Immature natural killer cell (primary cell): Measurements from ENCODE around the gene CELF4. TPM values are rescaled to one million over a fixed set of nuclear protein-coding genes. Genes with fewer than 3 reads are reported as not detected.

Source experiments
- DNase-seq, 3 donors: peaks; one replicate each; pipeline ENCODE4 v3.0.0; 2022; ENCODE audit warnings: mixed read lengths in 1 of 3
- H3K27ac Mint-ChIP-seq, 6 donors: one replicate each; pipeline ENCODE4 v1.8.0; 2020; ENCODE audit warnings: mixed read lengths in 6 of 6, mild to moderate bottlenecking in 5 of 6, inconsistent platforms in 4 of 6, moderate library complexity in 3 of 6
- H3K27me3 Mint-ChIP-seq, 3 donors: one replicate each; pipeline ENCODE4 v1.8.0; 2020 to 2021; ENCODE audit warnings: low read depth in 3 of 3, mild to moderate bottlenecking in 3 of 3, mixed read lengths in 3 of 3, moderate library complexity in 3 of 3, inconsistent platforms in 1 of 3
- H3K36me3 Mint-ChIP-seq, 3 donors: one replicate each; pipeline ENCODE4 v1.8.0; 2020; ENCODE audit warnings: mixed read lengths in 3 of 3, inconsistent platforms in 2 of 3, mild to moderate bottlenecking in 2 of 3
- H3K4me1 Mint-ChIP-seq, 2 donors: one replicate each; pipeline ENCODE4 v1.8.0; 2020; ENCODE audit warnings: inconsistent platforms in 2 of 2, mild to moderate bottlenecking in 2 of 2, mixed read lengths in 2 of 2, moderate library complexity in 1 of 2
- H3K4me3 Mint-ChIP-seq, 5 donors: one replicate each; pipeline ENCODE4 v1.8.0; 2020; ENCODE audit warnings: mild to moderate bottlenecking in 5 of 5, mixed read lengths in 5 of 5, inconsistent platforms in 3 of 5, moderate library complexity in 3 of 5
- H3K9me3 Mint-ChIP-seq, 6 donors: one replicate each; pipeline ENCODE4 v1.8.0; 2020; ENCODE audit warnings: mild to moderate bottlenecking in 6 of 6, mixed read lengths in 6 of 6, inconsistent platforms in 4 of 6, moderate library complexity in 3 of 6
- polyA plus RNA-seq, 3 donors: library from polyadenylated mRNA; unstranded; fragments of 300-500 nt; fragmentation: Illumina TruSeq; gene quantifications; one replicate each; pipeline ENCODE4 v1.2.3, GENCODE V29; 2021

CELF4 gene
- polyA plus RNA-seq, 3 donors from 2014 or later = 0.07 to 0.13 TPM; not detected in 1

GRCh38 chr18:37400802-37401201 lies 164.8 kb downstream of the CELF4 start:
- DNase-seq = no peak
- peaks cover 6 to 15% of the 10 kb centered on the region in 2 donors for H3K4me1 Mint-ChIP-seq
- H3K9me3 Mint-ChIP-seq = no peaks in the 10 kb centered on the region
- no peaks in the 10 kb centered on the region for H3K36me3 Mint-ChIP-seq
- H3K27me3 Mint-ChIP-seq = peaks cover 0 to 2% (median 0%) of the 10 kb centered on the region in 3 donors
- H3K4me3 Mint-ChIP-seq = no peak overlapping the region
- H3K27ac Mint-ChIP-seq = no peak overlapping the region

DNA sequence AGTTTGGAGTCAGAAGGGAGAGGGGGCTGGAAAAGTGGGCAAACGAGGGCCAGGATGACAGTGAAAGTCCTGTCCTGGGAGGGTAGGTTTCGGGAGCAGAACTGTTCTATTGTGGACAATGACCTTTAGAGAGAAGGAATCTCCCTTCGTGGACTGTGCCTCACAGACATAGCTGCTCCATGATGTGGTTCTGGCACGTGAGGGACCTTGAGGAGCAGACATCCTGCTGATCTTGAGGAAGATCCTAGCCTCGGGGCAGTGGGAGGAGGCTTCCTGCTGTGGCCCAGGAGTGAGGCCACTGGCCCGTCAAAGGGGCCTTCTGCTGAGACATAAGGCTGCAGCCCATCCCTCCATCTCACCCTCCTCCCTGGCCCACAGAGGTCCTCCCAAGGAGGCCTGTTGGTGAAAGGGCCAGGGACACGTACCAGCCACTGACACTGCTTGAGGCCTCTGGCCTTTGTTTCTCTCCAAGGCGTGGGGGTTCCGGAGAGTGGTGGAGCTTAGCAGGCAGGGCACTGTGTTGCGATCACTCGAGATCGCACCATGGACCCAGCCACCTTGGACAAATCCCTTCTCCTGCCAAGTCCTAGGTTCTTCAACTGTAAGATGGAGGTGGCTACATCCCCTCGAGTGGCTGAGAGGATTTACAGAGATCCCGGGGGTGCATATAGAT lies 167.2 kb downstream of the CELF4 start:
- H3K4me3 Mint-ChIP-seq = no peak overlapping the region
- H3K27me3 Mint-ChIP-seq = peaks cover 0 to 3% (median 2%) of the 10 kb centered on the region in 3 donors
- no peaks in the 10 kb centered on the region for H3K36me3 Mint-ChIP-seq
- H3K27ac Mint-ChIP-seq = no peak overlapping the region
- H3K9me3 Mint-ChIP-seq = no peaks in the 10 kb centered on the region
- H3K4me1 Mint-ChIP-seq = peaks cover 11 to 15% of the 10 kb centered on the region in 2 donors
- no peak for DNase-seq

GRCh38 chr18:37397814-37398213 lies 167.8 kb downstream of the CELF4 start:
- Mint-ChIP-seq H3K4me1 (peaks cover 16 to 19% of the 10 kb centered on the region in 2 donors), H3K36me3 (no peaks in the 10 kb centered on the region), H3K27me3 (peaks cover 0 to 5% (median 2%) of the 10 kb centered on the region in 3 donors), H3K4me3 (no peak overlapping the region), H3K27ac (no peak overlapping the region), H3K9me3 (no peaks in the 10 kb centered on the region)
- DNase-seq = no peak

GRCh38 chr18:37396971-37397720 lies 168.5 kb downstream of the CELF4 start:
- H3K4me1 Mint-ChIP-seq = peaks cover 19 to 22% of the 10 kb centered on the region in 2 donors

GRCh38 chr18:37395631-37396030 lies 170.0 kb downstream of the CELF4 start:
- Mint-ChIP-seq H3K27me3 (peaks cover 0 to 10% (median 2%) of the 10 kb centered on the region in 3 donors), H3K4me3 (peak overlapping the region in 3 of 5 donors; percentile 20 to 65 (median 34)), H3K36me3 (no peaks in the 10 kb centered on the region), H3K4me1 (peaks cover 19 to 22% of the 10 kb centered on the region in 2 donors), H3K9me3 (no peaks in the 10 kb centered on the region), H3K27ac (peak overlapping the region in 2 of 6 donors; percentile 2 to 43)
- DNase-seq = no peak

More at GRCh38 chr18:37396971-37397720, 168.5 kb downstream of the CELF4 start:
- Mint-ChIP-seq H3K9me3 (no peaks in the 10 kb centered on the region), H3K36me3 (no peaks in the 10 kb centered on the region), H3K27ac (no peak overlapping the region), H3K27me3 (peaks cover 0 to 10% (median 2%) of the 10 kb centered on the region in 3 donors), H3K4me3 (no peak overlapping the region)
- no peak for DNase-seq

DNA sequence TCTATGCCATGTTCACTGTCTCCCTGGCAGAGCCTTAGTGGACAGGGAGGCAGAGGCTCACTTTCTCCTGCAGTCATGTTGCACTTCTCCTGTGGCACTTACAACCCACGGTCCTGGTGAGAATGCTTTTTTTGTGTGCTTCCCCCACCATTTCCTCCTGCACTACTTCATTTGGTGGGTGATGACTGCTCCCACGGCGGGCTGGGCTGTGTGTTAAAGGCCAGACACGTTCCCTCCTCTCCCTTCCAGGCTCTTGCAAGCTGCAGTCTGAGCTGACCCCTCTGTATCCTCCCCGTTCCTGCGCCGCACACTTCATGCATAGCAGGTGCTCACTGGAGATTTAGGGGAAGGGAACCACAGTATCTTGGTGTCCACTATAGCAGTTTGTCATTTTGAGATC lies 170.5 kb downstream of the CELF4 start:
- Mint-ChIP-seq H3K9me3 (no peaks in the 10 kb centered on the region), H3K27ac (peak overlapping the region in 1 of 6 donors; percentile 4), H3K4me3 (peak overlapping the region; percentile 39 to 65 (median 57)), H3K36me3 (no peaks in the 10 kb centered on the region), H3K4me1 (peaks cover 19 to 22% of the 10 kb centered on the region in 2 donors), H3K27me3 (peaks cover 0 to 10% (median 2%) of the 10 kb centered on the region in 3 donors)
- no peak for DNase-seq

GRCh38 chr18:37394610-37394965 lies 171.0 kb downstream of the CELF4 start:
- H3K27me3 Mint-ChIP-seq = peaks cover 0 to 10% (median under 1%) of the 10 kb centered on the region in 3 donors

GRCh38 chr18:37393945-37394609 lies 171.5 kb downstream of the CELF4 start:
- DNase-seq = peak; percentile 20 to 25 (median 24)
- Mint-ChIP-seq H3K4me1 (peaks cover 19 to 22% of the 10 kb centered on the region in 2 donors), H3K27me3 (peaks cover 0 to 10% (median 1%) of the 10 kb centered on the region in 3 donors)

More at GRCh38 chr18:37394610-37394965, 171.0 kb downstream of the CELF4 start:
- Mint-ChIP-seq H3K9me3 (no peaks in the 10 kb centered on the region), H3K27ac (no peak overlapping the region), H3K4me3 (peak overlapping the region; percentile 10 to 66 (median 38)), H3K36me3 (no peaks in the 10 kb centered on the region), H3K4me1 (peaks cover 19 to 22% of the 10 kb centered on the region in 2 donors)
- no peak for DNase-seq

GRCh38 chr18:37393221-37393827 lies 172.3 kb downstream of the CELF4 start:
- Mint-ChIP-seq H3K9me3 (no peaks in the 10 kb centered on the region), H3K4me1 (peaks cover 19 to 22% of the 10 kb centered on the region in 2 donors), H3K27ac (no peak overlapping the region), H3K27me3 (peaks cover 0 to 10% (median 1%) of the 10 kb centered on the region in 3 donors), H3K4me3 (peak overlapping the region; percentile 15 to 66 (median 42)), H3K36me3 (no peaks in the 10 kb centered on the region)
- DNase-seq = no peak

More at GRCh38 chr18:37393945-37394609, 171.5 kb downstream of the CELF4 start:
- no peaks in the 10 kb centered on the region for H3K9me3 Mint-ChIP-seq
- H3K4me3 Mint-ChIP-seq = peak overlapping the region; percentile 38 to 66 (median 54)
- H3K27ac Mint-ChIP-seq = no peak overlapping the region
- no peaks in the 10 kb centered on the region for H3K36me3 Mint-ChIP-seq

DNA sequence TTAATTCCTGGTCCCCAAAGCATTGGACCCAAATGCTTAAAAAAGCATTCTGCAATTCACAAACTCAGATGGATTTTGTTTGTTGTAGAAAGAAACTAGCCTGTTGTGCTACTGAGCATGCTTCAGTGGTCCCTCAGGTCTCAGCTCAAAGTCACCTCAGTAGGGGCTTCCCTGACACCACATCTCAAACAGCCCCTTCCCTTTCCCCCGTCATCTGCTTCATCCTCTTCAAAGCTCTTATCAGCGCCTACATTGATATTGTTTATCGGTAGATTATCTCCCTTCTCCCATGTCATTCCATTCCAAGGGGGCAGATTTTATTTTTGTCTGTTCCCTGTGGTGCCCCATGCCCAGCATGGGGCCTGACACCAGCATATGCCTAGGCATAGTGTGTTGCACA lies 172.9 kb downstream of the CELF4 start:
- no peak for DNase-seq
- Mint-ChIP-seq H3K36me3 (no peaks in the 10 kb centered on the region), H3K4me1 (peaks cover 19 to 22% of the 10 kb centered on the region in 2 donors), H3K27me3 (peaks cover 0 to 10% (median 1%) of the 10 kb centered on the region in 3 donors), H3K27ac (no peak overlapping the region), H3K4me3 (peak overlapping the region in 1 of 5 donors; percentile 36), H3K9me3 (no peaks in the 10 kb centered on the region)

DNA sequence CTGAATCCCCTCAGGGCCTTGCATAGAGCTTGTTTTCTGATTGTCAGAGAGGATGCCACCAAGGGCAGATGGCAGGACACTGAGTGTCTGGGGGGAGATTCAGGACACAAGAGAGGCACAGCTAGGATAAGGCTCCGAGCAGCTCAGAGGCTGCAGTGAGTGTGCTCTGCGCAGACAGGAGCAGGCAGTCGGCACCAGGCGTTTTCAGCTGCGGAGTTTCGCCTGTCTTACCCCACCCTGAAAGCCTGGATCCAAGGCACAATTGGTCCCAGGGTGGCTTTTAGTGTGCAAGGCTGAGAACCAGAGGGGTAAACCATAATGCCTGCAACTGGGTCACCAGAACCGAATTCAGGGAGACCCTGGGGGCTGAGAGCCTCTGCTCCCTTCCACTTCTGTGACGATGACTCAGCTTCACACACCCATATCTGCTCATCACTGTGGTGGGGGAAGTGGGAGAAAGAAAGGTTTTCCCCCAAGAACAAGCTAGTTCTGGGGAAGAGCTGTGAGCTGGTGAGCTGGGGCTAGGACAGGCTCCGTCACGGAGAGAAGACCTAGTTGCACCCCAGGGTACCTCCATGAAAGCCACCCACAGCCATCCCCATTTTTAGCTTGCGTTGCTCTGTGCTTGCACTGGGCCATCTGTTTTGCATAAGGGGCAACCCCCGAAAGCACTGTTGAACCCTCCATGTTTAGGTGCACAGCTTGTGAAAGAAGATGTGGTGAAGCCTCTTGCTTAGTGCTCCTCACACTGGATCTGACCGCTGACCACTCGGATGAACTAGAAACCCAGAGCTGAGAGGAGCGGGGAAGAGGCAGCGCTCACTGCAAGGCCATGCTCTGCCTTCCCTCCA lies 173.7 kb downstream of the CELF4 start:
- H3K4me3 Mint-ChIP-seq = no peak overlapping the region
- no peaks in the 10 kb centered on the region for H3K36me3 Mint-ChIP-seq
- no peak overlapping the region for H3K27ac Mint-ChIP-seq
- peaks cover 0 to 10% (median 1%) of the 10 kb centered on the region in 3 donors for H3K27me3 Mint-ChIP-seq
- H3K9me3 Mint-ChIP-seq = no peaks in the 10 kb centered on the region
- DNase-seq = no peak
- H3K4me1 Mint-ChIP-seq = peaks cover 19 to 22% of the 10 kb centered on the region in 2 donors

- H3K9me3 Mint-ChIP-seq = no peaks in the 10 kb centered on the region
- no peak overlapping the region for H3K27ac Mint-ChIP-seq
- no peak for DNase-seq
- no peak overlapping the region for H3K4me3 Mint-ChIP-seq
- peaks cover 0 to 10% (median 1%) of the 10 kb centered on the region in 3 donors for H3K27me3 Mint-ChIP-seq
- H3K36me3 Mint-ChIP-seq = no peaks in the 10 kb centered on the region
- peaks cover 19 to 21% of the 10 kb centered on the region in 2 donors for H3K4me1 Mint-ChIP-seq
These were observed 174.4 kb downstream of the CELF4 start for GRCh38 chr18:37391156-37391555.

GRCh38 chr18:37390687-37391086 lies 174.9 kb downstream of the CELF4 start:
- Mint-ChIP-seq H3K27ac (no peak overlapping the region), H3K36me3 (no peaks in the 10 kb centered on the region), H3K4me1 (peaks cover 15 to 16% of the 10 kb centered on the region in 2 donors), H3K9me3 (no peaks in the 10 kb centered on the region), H3K27me3 (peaks cover 0 to 10% (median 1%) of the 10 kb centered on the region in 3 donors), H3K4me3 (no peak overlapping the region)
- DNase-seq = no peak
